HG03378 (cell line): ENCODE measurements around the gene DCC.

Experiments
- ATAC-seq: cut with Tn5 transposase; IDR thresholded peaks from one replicate; pipeline ENCODE4 v1.9.1; 2021; ENCODE audit warnings: mild to moderate bottlenecking, moderate library complexity; ENCODE audit not compliant: unreplicated experiment

The DCC gene, protein sequence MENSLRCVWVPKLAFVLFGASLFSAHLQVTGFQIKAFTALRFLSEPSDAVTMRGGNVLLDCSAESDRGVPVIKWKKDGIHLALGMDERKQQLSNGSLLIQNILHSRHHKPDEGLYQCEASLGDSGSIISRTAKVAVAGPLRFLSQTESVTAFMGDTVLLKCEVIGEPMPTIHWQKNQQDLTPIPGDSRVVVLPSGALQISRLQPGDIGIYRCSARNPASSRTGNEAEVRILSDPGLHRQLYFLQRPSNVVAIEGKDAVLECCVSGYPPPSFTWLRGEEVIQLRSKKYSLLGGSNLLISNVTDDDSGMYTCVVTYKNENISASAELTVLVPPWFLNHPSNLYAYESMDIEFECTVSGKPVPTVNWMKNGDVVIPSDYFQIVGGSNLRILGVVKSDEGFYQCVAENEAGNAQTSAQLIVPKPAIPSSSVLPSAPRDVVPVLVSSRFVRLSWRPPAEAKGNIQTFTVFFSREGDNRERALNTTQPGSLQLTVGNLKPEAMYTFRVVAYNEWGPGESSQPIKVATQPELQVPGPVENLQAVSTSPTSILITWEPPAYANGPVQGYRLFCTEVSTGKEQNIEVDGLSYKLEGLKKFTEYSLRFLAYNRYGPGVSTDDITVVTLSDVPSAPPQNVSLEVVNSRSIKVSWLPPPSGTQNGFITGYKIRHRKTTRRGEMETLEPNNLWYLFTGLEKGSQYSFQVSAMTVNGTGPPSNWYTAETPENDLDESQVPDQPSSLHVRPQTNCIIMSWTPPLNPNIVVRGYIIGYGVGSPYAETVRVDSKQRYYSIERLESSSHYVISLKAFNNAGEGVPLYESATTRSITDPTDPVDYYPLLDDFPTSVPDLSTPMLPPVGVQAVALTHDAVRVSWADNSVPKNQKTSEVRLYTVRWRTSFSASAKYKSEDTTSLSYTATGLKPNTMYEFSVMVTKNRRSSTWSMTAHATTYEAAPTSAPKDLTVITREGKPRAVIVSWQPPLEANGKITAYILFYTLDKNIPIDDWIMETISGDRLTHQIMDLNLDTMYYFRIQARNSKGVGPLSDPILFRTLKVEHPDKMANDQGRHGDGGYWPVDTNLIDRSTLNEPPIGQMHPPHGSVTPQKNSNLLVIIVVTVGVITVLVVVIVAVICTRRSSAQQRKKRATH (N-terminal part only)

DNA sequence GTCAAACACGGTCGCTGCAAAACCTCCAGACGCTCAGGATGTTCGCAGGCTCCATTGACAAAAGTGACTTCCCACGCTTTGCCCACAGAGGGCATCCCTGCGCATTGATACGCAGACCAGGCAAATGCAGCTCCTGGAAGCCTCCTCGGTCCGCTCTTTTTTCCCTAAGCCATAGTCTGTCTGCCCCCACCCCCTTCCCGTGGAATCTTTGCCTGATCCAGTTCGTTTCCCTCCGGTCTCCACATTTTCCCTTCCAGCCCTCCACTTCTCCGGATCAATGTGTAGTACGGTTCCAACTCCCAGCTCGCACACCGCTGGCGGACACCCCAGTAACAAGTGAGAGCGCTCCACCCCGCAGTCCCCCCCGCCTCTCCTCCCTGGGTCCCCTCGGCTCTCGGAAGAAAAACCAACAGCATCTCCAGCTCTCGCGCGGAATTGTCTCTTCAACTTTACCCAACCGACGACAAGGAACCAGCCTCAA, at the start of gene DCC:
Gene DCC, plus strand, starts transcription at position 307 of the 481 bp plus-strand sequence. CDS start 591 bp downstream, outside the sequence.
- no peak for ATAC-seq

DNA sequence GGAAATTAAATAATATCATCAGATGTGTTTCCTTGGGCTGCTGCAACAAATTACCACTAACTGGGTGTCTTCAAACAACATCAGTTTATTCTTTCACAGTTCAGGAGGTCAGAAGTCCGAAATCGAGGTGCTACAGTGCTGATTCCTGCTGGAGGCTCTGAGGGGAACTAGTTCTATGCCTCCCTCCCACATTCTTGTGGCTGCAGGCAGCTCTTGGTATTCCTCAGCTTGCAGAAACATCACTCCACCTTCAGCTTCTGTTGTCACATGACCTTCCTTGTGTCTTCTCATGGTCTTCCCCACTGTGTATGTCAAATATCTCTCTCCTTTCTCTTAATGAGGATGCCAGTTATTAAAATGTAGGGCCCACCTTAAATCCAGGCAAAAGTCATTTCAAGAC, 29.3 kb upstream of the DCC start:
- ATAC-seq, result no peak

GRCh38 chr18:52311331-52311730, 28.7 kb upstream of the DCC start:
- no peak for ATAC-seq

- ATAC-seq, result no peak
Observed at GRCh38 chr18:52312346-52312745, 27.7 kb upstream of the DCC start.

GRCh38 chr18:52313213-52313612, 26.8 kb upstream of the DCC start:
- no peak for ATAC-seq

DNA sequence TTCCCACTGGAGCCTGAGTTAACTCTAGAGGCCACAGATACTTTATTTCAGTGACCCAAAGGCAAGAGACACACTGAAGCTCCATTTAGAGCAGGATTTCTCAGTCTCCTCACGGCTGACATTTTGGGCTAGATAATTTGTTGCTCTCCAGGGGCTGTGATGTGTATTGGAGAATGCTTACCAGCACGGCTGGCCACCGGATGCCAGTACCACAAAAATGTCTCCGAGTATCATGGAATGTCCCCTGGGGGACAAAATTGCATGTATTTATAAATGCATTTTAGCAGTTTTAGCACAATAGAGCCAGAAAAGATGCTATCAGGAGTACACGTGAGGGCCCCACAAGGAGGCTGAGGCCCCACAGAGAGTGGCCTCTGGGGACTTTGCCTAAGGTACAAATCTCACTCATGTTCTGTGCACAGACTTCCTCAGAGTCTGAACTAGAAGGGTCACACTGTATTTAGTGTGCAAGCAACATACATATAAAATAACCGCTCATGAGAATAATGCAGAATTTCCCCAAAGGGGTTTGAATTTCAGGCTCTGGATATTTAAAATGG, 20.5 kb upstream of the DCC start:
- no peak for ATAC-seq

- ATAC-seq, result no peak
Observed at GRCh38 chr18:52322307-52322706, 17.7 kb upstream of the DCC start.

GRCh38 chr18:52323802-52324201, 16.2 kb upstream of the DCC start:
- no peak for ATAC-seq

DNA sequence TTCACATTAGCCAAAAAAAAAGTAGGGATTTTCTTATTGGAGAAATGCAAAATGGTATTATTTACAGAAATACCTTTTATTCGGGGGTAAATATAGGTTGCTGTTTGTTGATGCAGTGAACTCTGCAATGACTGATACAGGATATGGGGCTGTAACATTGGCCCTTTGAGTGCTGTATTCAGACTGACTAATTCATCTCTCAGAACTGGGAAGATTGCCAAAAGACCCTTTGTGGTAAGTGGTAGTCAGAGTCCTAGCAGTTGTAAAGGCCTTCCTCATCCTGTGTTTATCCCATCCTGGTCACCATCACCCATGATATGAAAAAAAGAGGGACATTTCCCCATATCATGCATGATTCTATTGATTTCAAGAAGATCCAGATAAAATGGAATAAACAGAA, 14.0 kb upstream of the DCC start:
- ATAC-seq, result no peak

GRCh38 chr18:52333860-52334259, 6.1 kb upstream of the DCC start:
- ATAC-seq, result no peak

DNA sequence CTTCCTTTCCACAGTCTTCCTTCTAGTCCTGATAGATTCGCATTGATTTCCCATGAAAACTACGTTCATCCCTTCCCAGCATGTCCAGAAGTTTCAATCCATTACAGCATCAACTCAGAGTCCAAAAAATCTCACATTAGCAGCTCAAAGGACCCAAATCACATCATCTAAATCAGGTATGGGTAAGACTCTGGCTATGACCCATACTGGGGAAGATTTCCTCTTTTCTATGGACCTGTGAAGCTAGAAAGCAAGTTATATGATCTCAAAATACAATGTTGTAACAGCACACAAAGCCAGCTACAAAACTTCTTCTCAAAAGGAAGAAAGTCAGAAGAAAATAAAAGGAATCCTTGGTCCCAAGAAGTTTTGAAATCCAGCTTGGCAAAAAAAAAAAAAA, 5.7 kb upstream of the DCC start:
- ATAC-seq, result no peak

- ATAC-seq, result no peak
Observed at GRCh38 chr18:52334896-52335295, 5.1 kb upstream of the DCC start.

DNA sequence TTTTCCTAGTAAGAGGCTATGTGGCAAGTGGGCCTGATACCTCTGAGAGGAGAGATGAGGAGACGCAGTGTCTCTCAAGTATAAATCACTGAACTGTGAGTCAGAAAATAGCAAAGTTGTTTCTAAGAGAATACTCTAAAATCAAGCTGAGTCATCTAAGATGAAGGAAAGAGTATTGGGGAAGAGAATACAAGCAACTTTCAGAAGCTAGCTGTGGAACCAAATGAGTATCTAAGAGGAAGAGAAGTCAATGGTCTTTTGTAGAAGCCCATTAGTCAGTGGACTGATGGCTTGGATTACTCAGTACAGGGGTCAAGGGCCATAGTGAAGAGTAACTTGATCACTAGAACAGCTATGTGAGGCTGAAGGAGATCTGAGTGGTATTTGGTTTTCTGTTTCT, 2.7 kb upstream of the DCC start:
- ATAC-seq, result no peak

DNA sequence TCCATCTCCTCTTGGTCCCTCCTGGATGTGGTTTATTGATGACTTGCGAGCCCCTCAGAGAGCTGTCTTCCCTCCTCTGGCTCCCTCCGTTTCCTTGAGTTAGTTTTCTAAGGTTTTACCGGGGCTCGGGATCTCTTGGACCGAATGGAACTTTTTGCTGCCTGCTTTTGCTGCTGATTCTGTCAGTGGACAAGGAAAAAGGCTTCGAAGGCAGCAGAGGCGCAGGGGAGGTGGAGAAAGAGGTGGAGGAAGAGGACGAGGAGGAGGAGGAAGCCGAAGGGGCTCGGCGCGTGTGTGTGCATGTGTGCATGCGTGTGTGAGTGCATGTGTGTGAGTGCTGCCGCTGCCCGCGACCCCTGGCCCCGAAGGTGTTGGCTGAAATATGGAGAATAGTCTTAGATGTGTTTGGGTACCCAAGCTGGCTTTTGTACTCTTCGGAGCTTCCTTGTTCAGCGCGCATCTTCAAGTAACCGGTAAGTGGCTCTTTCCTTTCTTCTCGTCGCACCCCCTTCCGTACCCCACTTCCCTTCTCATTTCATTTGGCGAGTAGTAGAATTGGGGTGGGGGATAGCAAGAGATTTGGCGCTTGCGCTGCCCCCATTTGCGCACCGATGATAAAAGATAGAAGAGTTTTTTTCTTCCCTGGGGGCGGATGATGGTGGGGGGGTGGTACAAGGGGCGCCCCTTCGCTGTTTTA, 557 bp downstream of the DCC start:
- ATAC-seq, result no peak

DNA sequence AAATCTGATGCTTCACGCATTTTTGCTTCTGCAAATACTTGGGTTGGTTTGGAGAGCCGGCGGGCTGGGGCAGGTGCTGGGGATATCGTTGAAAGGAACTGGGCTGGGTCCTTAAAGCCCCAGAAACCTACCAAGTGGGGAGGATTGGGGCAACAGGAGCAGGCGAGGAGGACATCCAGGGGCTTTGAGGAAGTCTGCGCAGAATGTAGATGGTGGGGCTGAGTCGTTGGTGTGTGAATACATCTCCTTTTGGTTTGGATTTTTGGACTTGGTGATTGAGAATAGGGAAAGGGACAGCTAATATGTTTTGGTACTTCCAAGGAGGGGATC, 1.1 kb downstream of the DCC start:
- no peak for ATAC-seq

GRCh38 chr18:52341608-52342381, 1.8 kb downstream of the DCC start:
- ATAC-seq, result no peak

- no peak for ATAC-seq
Observed at GRCh38 chr18:52342456-52342855, 2.5 kb downstream of the DCC start.

GRCh38 chr18:52343138-52343537, 3.1 kb downstream of the DCC start:
- ATAC-seq, result no peak

DNA sequence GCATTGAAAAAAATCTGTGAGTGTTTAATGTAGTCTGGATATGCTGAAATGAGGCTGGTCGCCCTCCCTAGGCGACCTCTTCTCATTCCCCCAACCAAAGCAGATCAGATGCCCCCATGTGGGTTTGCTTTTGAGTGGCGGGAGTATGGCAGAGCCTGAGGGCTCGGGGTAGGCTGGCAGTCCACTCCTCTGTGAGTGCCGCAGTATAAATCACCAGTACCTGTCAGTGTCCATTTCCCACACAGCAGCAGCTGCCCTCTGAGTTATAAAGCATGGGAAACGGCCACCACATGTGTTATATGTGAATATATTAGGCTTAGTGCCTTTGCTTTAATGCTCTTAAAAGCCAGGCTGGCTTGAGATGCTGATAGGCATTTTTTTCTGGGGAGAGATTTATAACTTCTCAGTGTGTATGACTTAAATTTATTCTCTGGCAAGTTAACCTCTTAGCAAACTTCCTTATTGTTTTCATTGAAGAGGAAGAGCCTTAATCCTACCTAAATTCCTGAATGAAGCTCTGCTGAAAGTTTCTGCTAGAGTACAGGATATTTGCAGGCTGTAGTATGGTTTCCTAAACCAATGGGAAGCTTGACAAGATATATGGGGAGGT, 3.8 kb downstream of the DCC start:
- no peak for ATAC-seq
